Activated CD8-positive, alpha-beta memory T cell treated with anti-CD3 and anti-CD28 coated beads, Interleukin-2, amount 10 ng/mL, durations not matched to agents 7 days and 5 days (primary cell): ENCODE data around the gene RBM8A. TPM values are rescaled to one million over a fixed set of nuclear protein-coding genes. Genes with fewer than 3 reads are reported as not detected.
"Not testable (repeated sequence)": the region's sequence is repeated elsewhere in the genome, so short reads cannot be mapped to it uniquely, and the experiment has no call there.

ENCODE experiments used
- ATAC-seq: fragments of 150-1000 bp; cut with Tn5 transposase; one replicate; pipeline ENCODE4 v1.10.0; 2021; ENCODE audit warnings: moderate library complexity
- CTCF ChIA-PET: fragments of 350-600 bp; sonication (Branson Sonifier 250); formaldehyde crosslinking; loops from one replicate; lab custom pipeline; 2021; ENCODE audit warnings: antibody characterized with exemption; lab: Charles Lee
- DNase-seq: peaks from one replicate; pipeline ENCODE4 v3.0.0-alpha.2; 2020
- H3K27ac Mint-ChIP-seq: one replicate; pipeline ENCODE4 v1.8.0; 2021; ENCODE audit warnings: mild to moderate bottlenecking, mixed read lengths
- H3K27me3 Mint-ChIP-seq: one replicate; pipeline ENCODE4 v1.8.0; 2021; ENCODE audit warnings: mixed read lengths
- H3K36me3 Mint-ChIP-seq: one replicate; pipeline ENCODE4 v1.8.0; 2021; ENCODE audit warnings: mild to moderate bottlenecking, mixed read lengths
- H3K4me1 Mint-ChIP-seq: one replicate; pipeline ENCODE4 v1.8.0; 2021; ENCODE audit warnings: mixed read lengths
- H3K4me3 Mint-ChIP-seq: one replicate; pipeline ENCODE4 v1.8.0; 2021; ENCODE audit warnings: mild to moderate bottlenecking, moderate library complexity, mixed read lengths
- H3K9me3 Mint-ChIP-seq: one replicate; pipeline ENCODE4 v1.8.0; 2022; ENCODE audit warnings: low read depth, mixed read lengths
- total RNA-seq, 2 experiments: library from RNA; stranded (reverse); gene quantifications; one replicate each; pipeline ENCODE4 v1.2.3, GENCODE V29; 2021

RBM8A gene
- total RNA-seq, 2 experiments from 2014 or later, result 189 to 249 TPM

- CTCF ChIA-PET, result interaction anchor here (1.0 to 1.1 kb wide), 2 partner anchors 12 to 41 kb away, joined by 3 to 4 read pairs; no protein-coding TSS in a partner anchor
- Mint-ChIP-seq H3K27ac (no peak overlapping the region), H3K4me1 (peaks cover 52% of the 10 kb centered on the region), H3K36me3 (peaks cover 28% of the 10 kb centered on the region), H3K9me3 (no peaks in the 10 kb centered on the region), H3K27me3 (no peaks in the 10 kb centered on the region), H3K4me3 (no peak overlapping the region)
- DNase-seq (no peak), ATAC-seq (no peak)
Measured at GRCh38 chr1:145951526-145951925, 24.2 kb upstream of the RBM8A start.

- DNase-seq, result no peak
- no peak overlapping the region for H3K4me3 Mint-ChIP-seq
- H3K27ac Mint-ChIP-seq, result no peak overlapping the region
- peaks cover 30% of the 10 kb centered on the region for H3K4me1 Mint-ChIP-seq
- no peaks in the 10 kb centered on the region for H3K9me3 Mint-ChIP-seq
- CTCF ChIA-PET, result interaction anchor here (0.9 kb wide), 1 partner anchor 9 kb away, joined by 5 read pairs; no protein-coding TSS in a partner anchor
- peaks cover 29% of the 10 kb centered on the region for H3K36me3 Mint-ChIP-seq
- ATAC-seq, result no peak
- no peaks in the 10 kb centered on the region for H3K27me3 Mint-ChIP-seq
Measured at GRCh38 chr1:145949219-145949618, 21.9 kb upstream of the RBM8A start.

GRCh38 chr1:145947551-145947950, 20.3 kb upstream of the RBM8A start:
- Mint-ChIP-seq H3K27me3 (no peaks in the 10 kb centered on the region), H3K4me1 (peaks cover 23% of the 10 kb centered on the region), H3K36me3 (peaks cover 24% of the 10 kb centered on the region), H3K4me3 (no peak overlapping the region), H3K9me3 (no peaks in the 10 kb centered on the region), H3K27ac (no peak overlapping the region)
- no peak for ATAC-seq
- CTCF ChIA-PET, result no interaction called here
- no peak for DNase-seq

GRCh38 chr1:145946477-145946986, 19.2 kb upstream of the RBM8A start:
- H3K4me1 Mint-ChIP-seq, result peaks cover 15% of the 10 kb centered on the region
- CTCF ChIA-PET, result no interaction called here

GRCh38 chr1:145944532-145944931, 17.2 kb upstream of the RBM8A start:
- ATAC-seq (no peak), DNase-seq (no peak)
- no peak overlapping the region for H3K27ac Mint-ChIP-seq
- peaks cover 2% of the 10 kb centered on the region for H3K4me1 Mint-ChIP-seq
- H3K27me3 Mint-ChIP-seq, result no peaks in the 10 kb centered on the region
- H3K4me3 Mint-ChIP-seq, result no peak overlapping the region
- CTCF ChIA-PET, result interaction anchor here (0.9 kb wide), 1 partner anchor 24 kb away, joined by 3 read pairs; no protein-coding TSS in a partner anchor
- H3K36me3 Mint-ChIP-seq, result peaks cover 16% of the 10 kb centered on the region
- no peaks in the 10 kb centered on the region for H3K9me3 Mint-ChIP-seq

More at GRCh38 chr1:145946477-145946986, 19.2 kb upstream of the RBM8A start:
- H3K4me3 Mint-ChIP-seq, result no peak overlapping the region
- H3K36me3 Mint-ChIP-seq, result peaks cover 17% of the 10 kb centered on the region
- no peaks in the 10 kb centered on the region for H3K9me3 Mint-ChIP-seq
- DNase-seq (no peak), ATAC-seq (no peak)
- no peaks in the 10 kb centered on the region for H3K27me3 Mint-ChIP-seq
- no peak overlapping the region for H3K27ac Mint-ChIP-seq

- no peaks in the 10 kb centered on the region for H3K9me3 Mint-ChIP-seq
- H3K4me1 Mint-ChIP-seq, result no peaks in the 10 kb centered on the region
- ATAC-seq (no peak), DNase-seq (no peak)
- CTCF ChIA-PET, result interaction anchor here (1.0 to 1.6 kb wide), 4 partner anchors 11 to 84 kb away, joined by 3 to 4 read pairs (median 3); partner anchors contain the start of gene PIAS3
- no peaks in the 10 kb centered on the region for H3K27me3 Mint-ChIP-seq
- no peak overlapping the region for H3K4me3 Mint-ChIP-seq
- H3K27ac Mint-ChIP-seq, result no peak overlapping the region
- H3K36me3 Mint-ChIP-seq, result peaks cover 12% of the 10 kb centered on the region
Measured at GRCh38 chr1:145942871-145943270, 15.6 kb upstream of the RBM8A start.

- Mint-ChIP-seq H3K27ac (no peak overlapping the region), H3K4me1 (no peaks in the 10 kb centered on the region), H3K9me3 (no peaks in the 10 kb centered on the region), H3K27me3 (no peaks in the 10 kb centered on the region), H3K36me3 (peaks cover 14% of the 10 kb centered on the region), H3K4me3 (no peak overlapping the region)
- CTCF ChIA-PET, result interaction anchor here (1.0 to 1.2 kb wide), 3 partner anchors 10 to 31 kb away, joined by 3 to 4 read pairs (median 3); no protein-coding TSS in a partner anchor
- no peak for ATAC-seq
- no peak for DNase-seq
Measured at GRCh38 chr1:145942405-145942804, 15.1 kb upstream of the RBM8A start.

GRCh38 chr1:145937436-145937835, 10.2 kb upstream of the RBM8A start:
- Mint-ChIP-seq H3K4me3 (no peak overlapping the region), H3K9me3 (no peaks in the 10 kb centered on the region), H3K4me1 (peaks cover 10% of the 10 kb centered on the region), H3K27ac (no peak overlapping the region), H3K27me3 (no peaks in the 10 kb centered on the region), H3K36me3 (peaks cover 20% of the 10 kb centered on the region)
- CTCF ChIA-PET, result no interaction called here
- DNase-seq (no peak), ATAC-seq (no peak)

- H3K9me3 Mint-ChIP-seq, result no peaks in the 10 kb centered on the region
- no peak for ATAC-seq
- CTCF ChIA-PET, result no interaction called here
- H3K4me3 Mint-ChIP-seq, result no peak overlapping the region
- no peak for DNase-seq
- H3K36me3 Mint-ChIP-seq, result peaks cover 21% of the 10 kb centered on the region
- H3K4me1 Mint-ChIP-seq, result peaks cover 17% of the 10 kb centered on the region
- H3K27me3 Mint-ChIP-seq, result no peaks in the 10 kb centered on the region
- H3K27ac Mint-ChIP-seq, result no peak overlapping the region
Measured at GRCh38 chr1:145936247-145936646, 9.0 kb upstream of the RBM8A start.

- Mint-ChIP-seq H3K36me3 (peaks cover 24% of the 10 kb centered on the region), H3K27ac (no peak overlapping the region), H3K4me1 (peaks cover 17% of the 10 kb centered on the region), H3K27me3 (no peaks in the 10 kb centered on the region), H3K4me3 (no peak overlapping the region), H3K9me3 (no peaks in the 10 kb centered on the region)
- no peak for ATAC-seq
- CTCF ChIA-PET, result no interaction called here
- no peak for DNase-seq
Measured at GRCh38 chr1:145935708-145936107, 8.4 kb upstream of the RBM8A start.

GRCh38 chr1:145932522-145933009, 5.3 kb upstream of the RBM8A start:
- not testable (repeated sequence) for ATAC-seq, H3K9me3 Mint-ChIP-seq, H3K27me3 Mint-ChIP-seq
- peaks cover 24% of the 10 kb centered on the region for H3K4me1 Mint-ChIP-seq
- CTCF ChIA-PET, result interaction anchor here (0.9 to 1.5 kb wide), 3 partner anchors 10 to 87 kb away, joined by 3 to 5 read pairs (median 3); partner anchors contain the start of genes LIX1L and NUDT17
- peaks cover 24% of the 10 kb centered on the region for H3K36me3 Mint-ChIP-seq
- H3K27ac Mint-ChIP-seq, result peak overlapping the region; percentile 86
- peak; percentile 54 for DNase-seq
- peak overlapping the region; percentile 32 for H3K4me3 Mint-ChIP-seq

GRCh38 chr1:145927916-145928643, 796 bp upstream of the RBM8A start:
- no peak for DNase-seq
- H3K4me3 Mint-ChIP-seq, result no peak overlapping the region

GRCh38 chr1:145926686-145927062, 610 bp downstream of the RBM8A start:
- Mint-ChIP-seq H3K27ac (no peak overlapping the region), H3K36me3 (peaks cover 11% of the 10 kb centered on the region), H3K4me3 (no peak overlapping the region), H3K9me3 (no peaks in the 10 kb centered on the region), H3K4me1 (peaks cover 18% of the 10 kb centered on the region), H3K27me3 (no peaks in the 10 kb centered on the region)
- DNase-seq (peak; percentile 74), ATAC-seq (peak; percentile 40)
- CTCF ChIA-PET, result interaction anchor here (1.0 to 3.0 kb wide), 11 partner anchors 16 to 86 kb away, joined by 3 to 30 read pairs (median 8); partner anchors contain the start of genes ANKRD34A, ITGA10, LIX1L and NUDT17

More at GRCh38 chr1:145927916-145928643, 796 bp upstream of the RBM8A start:
- no peak overlapping the region for H3K27ac Mint-ChIP-seq
- CTCF ChIA-PET, result interaction anchor here (0.9 to 3.0 kb wide), 16 partner anchors 10 to 106 kb away, joined by 3 to 30 read pairs (median 7); partner anchors contain the start of genes ANKRD34A, ITGA10, LIX1L and NUDT17
- no peak for ATAC-seq
- peaks cover 12% of the 10 kb centered on the region for H3K36me3 Mint-ChIP-seq
- H3K4me1 Mint-ChIP-seq, result peaks cover 30% of the 10 kb centered on the region
- no peaks in the 10 kb centered on the region for H3K9me3 Mint-ChIP-seq
- H3K27me3 Mint-ChIP-seq, result no peaks in the 10 kb centered on the region
